Measurements from ENCODE around the gene TEX52.

GRCh38 chr12:2897418-2897817, 40.6 kb upstream of the TEX52 start:
- TF ChIP-seq POLR2AphosphoS5 (IDR thresholded peaks at IDR 0.05; ENCODE audit: insufficient read depth in 1 of 2, low read depth in 1 of 2) (no peak), CTCF (IDR thresholded peaks at IDR 0.05) (no peak), POLR2A (IDR thresholded peaks at IDR 0.05) (no peak)

Data from vagina (tissue), 2 donors.